Measurements from ENCODE around the gene WDTC1.

The WDTC1 gene

DNA sequence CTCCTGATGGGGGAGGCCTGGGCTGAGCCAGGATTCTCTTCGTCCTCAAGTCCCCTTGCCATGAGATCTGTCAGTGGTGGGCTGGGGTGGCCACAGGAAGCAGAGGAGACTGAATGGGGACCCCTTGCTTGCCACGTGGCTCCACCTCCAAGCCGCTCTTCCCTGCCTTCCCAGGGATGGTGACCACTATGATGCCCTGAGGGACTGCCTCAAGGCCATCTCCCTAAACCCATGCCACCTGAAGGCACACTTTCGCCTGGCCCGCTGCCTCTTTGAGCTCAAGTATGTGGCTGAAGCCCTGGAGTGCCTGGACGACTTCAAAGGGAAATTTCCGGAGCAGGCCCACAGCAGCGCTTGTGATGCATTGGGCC is 66.6 kb downstream of the WDTC1 start:
- DNase-seq (ENCODE audit: low read depth in 1 of 2, low spot score in 1 of 2), result no peak

DNA sequence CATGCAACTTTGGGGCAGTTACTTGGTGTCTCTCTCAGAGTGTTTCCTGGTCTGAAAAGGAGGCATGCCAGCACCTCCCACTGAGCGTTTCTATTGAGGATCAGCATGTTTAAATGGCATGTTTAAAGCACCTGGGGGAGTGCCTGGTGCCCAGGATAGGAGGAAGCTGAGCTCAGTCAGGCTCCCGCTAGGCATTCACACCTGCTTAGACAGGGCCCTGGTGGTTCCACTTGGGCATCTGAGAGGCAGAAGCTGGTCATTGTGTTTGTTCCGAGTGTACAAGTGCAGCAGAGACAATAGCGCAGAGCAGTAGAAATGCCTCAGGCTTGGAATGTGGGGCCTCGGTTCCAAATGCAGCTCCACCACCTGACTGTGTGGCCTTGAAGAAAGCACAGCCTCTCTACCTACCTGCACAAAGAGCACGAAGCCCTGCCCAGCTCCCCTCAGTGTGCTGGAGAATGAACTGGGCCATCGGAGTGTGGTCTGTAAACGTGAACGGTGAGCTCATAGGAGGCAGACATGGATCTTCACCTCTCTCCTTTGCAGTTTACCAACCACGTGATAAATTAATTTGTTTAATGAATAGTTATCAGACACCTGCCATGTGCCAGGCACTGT is 67.3 kb downstream of the WDTC1 start:
- no peak for DNase-seq (ENCODE audit: low read depth in 1 of 2, low spot score in 1 of 2)

DNA sequence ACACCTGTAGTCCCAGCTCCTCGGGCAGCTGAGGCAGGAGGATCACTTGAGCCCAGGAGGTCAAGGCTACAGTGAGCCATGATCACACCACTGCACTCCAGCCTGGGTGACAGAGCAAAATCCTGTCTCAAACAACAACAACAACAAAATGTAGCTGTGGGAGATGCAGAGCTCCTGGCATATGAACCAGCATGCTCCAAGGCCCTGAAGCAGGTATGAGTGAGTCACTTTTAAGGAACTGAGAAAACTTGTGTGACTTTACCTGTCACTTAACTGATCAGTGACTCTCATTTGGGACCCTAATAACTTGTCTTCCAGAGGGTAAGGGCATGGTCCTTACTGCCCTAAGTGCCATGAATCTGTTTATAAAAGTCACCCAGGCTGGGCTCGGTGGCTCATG is 68.2 kb downstream of the WDTC1 start:
- DNase-seq (ENCODE audit: low read depth in 1 of 2, low spot score in 1 of 2), result no peak

DNA sequence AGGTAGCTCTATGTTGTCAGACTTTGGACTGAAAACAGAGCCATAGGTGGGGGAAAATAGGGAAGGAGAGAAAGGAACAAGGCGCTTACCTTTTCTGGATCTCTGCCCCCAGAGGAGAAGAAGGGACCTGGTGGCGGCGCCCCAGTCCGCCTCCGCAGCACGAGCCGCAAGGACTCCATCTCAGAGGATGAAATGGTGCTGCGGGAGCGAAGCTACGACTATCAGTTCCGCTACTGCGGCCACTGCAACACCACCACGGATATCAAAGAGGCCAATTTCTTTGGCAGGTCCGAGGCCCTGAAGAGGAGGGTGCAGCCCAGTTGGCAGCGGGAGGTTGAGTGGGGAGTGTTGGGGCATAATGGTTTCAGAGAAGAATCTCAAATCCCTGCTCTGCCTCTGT is 69.1 kb downstream of the WDTC1 start:
- DNase-seq (ENCODE audit: low read depth in 1 of 2, low spot score in 1 of 2), result no peak

DNA sequence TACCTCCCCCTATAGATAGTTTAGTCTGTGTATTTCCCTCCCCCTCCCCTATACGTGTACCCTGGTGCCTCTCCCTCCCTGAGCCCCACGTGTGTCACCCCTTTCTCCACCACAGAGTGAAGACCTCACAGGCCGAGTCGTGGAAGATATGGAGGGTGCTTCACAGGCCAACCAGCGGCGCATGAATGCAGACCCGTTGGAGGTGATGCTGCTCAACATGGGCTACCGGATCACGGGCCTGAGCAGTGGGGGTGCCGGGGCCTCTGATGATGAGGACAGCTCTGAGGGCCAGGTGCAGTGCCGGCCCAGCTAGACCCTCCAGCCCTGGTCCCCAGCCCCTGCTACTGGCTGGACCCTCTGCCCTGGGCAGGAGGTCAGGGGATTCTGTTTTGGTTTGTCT is 71.6 kb downstream of the WDTC1 start:
- DNase-seq (ENCODE audit: low read depth in 1 of 2, low spot score in 1 of 2), result no peak

DNA sequence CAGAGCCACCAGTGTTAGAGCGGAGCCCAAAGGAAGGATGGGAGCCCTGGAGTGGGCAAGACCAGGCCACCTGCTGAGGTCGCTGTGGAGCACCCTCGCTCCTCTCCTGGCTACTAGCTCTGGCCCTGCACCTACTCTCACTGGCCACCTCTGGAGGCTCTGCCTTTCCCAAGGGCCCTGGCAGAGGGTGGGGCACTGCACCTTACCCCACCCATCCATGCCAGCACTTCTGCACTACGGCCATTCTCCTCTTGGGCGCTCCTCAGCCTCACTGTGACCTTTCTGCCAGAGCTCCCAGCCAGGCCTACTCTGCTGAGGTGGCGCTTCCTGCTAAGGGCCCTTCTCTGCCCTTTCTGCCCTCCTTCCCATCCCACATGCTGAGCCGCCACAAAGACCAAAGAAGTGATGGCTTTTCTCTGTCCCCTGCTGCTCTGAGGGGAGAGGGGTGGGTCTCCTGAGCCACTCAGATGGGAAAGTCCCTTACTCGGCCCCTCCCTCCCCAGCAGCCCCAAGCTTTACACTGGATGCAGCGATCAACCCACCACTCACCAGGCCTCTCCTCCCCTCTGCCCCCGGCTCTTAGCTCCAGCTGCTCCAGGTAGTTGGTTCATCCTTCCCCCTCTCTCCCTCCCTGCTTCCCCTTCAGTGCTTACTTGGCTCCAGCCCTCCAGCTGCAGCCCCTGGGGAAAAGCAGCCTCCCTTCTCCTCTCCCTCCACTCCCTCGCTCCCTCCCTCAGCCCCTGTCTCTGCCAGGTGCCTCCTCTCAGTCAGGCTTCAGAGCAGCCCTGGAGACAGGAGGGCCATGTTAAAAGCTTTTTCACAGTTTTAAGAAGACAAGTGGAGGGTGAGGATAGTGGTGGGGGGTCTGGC is 72.7 kb downstream of the WDTC1 start:
- DNase-seq (ENCODE audit: low read depth in 1 of 2, low spot score in 1 of 2), result no peak

DNA sequence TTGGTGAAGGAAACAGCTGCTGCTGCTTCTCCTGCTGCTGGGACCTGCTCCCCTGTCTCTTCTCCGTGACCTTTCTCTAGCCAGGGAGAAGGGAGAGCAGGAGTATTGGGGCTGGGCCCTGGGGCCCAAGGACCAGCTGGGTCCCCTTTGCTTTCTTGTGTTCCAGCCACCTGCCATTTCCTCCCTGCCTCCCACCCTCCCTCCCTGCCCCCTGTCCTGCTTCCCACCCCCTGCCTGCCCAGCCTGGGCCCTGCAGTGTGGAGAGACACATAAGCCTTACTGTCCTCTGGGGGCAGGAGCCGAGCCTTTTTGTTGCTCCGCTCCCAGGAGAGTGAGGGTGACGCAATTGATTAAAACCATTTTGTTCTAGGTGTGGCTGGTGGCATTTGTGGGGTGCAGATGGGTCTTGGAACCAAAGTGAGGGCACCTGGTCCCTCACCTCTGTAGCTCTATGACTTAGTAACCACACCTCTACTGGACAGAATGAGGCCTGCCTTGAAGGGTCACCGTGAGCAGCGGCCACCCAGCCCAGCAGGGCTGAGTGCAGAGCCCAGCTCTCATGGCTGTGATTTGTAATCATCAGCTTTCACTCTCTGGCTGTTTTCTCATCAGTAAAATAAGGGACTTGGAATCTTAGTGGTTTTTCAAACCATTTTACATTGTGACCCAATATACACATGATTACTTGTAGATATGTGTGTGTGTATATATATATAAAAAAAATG is 73.6 kb downstream of the WDTC1 start:
- DNase-seq (ENCODE audit: low read depth in 1 of 2, low spot score in 1 of 2), result no peak

DNA sequence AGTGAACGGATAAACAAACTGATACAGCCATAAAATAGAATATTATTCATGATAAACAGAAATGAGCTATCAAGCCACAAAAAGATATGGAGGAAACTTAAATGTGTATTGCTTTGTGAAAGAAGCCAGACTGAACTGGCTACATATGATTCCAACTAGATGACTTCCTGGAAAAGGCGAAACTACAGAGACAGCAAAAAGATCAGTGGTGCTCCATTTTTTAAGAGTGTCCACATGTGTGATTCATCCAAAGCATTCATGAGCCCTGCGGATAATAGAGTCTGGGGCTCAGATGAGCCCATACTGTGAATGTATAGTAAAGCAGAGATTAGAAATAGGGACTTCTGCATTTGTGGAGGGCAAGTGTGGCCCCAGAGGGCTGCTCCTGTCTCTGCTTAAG is 79.7 kb downstream of the WDTC1 start:
- DNase-seq (ENCODE audit: low read depth in 1 of 2, low spot score in 1 of 2), result no peak

DNA sequence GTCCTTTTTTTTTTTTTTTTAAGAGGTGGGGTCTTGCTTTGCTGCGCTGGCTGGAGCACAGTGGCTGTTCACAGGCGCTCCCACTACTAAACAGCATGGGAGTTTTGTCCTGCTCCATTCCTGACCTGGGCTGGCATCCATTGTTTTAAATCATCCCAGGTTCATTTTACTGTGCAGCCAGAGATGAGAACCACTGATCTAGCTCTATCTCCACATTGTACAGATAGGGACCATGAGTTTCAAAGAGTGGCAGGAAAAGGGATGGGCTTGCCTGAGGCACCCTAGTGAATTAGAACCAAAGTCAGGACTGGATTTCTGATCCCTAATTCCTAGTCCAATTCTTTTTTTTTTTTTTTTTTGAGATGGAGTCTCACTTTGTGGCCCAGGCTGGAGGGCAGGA is 80.3 kb downstream of the WDTC1 start:
- no peak for DNase-seq (ENCODE audit: low read depth in 1 of 2, low spot score in 1 of 2)

DNA sequence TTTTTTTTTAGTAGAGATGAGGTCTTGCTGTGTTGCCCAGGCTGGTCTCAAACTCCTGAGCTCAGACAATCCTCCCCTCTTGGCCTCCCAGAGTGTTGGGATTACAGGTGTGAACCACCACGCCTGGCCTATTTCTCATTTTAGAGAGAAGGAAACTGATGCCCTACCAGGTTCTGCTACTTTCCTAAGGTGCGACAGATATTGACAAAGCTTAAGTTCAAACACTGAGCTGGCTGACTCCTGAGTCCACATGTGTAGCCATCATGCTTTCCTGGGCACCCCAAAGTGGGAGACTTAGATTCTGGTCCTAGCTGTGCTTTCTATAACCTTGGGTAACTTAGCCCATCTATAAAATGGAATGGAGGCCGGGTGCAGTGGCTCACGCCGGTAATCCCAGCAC is 82.4 kb downstream of the WDTC1 start:
- no peak for DNase-seq (ENCODE audit: low read depth in 1 of 2, low spot score in 1 of 2)

DNA sequence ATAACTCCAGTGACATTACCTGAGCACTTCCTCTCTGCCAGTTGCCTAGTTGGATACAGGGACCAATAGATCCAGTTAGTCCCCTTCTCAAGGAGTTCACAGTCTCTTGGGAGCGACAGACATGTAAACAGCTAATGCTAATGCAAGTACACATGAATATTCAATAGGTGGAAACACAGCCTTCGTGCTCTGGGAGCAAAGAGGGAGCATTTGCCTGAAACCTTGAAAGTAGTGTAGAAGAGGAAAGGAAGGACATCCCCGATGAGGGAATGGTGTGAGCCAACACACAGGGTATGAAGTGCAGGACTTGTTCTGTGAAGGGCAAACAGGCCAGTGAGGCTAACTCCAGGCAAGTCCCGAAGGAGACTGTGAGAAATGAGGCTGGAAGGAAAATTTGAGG is 83.7 kb downstream of the WDTC1 start:
- DNase-seq (ENCODE audit: low read depth in 1 of 2, low spot score in 1 of 2), result no peak

DNA sequence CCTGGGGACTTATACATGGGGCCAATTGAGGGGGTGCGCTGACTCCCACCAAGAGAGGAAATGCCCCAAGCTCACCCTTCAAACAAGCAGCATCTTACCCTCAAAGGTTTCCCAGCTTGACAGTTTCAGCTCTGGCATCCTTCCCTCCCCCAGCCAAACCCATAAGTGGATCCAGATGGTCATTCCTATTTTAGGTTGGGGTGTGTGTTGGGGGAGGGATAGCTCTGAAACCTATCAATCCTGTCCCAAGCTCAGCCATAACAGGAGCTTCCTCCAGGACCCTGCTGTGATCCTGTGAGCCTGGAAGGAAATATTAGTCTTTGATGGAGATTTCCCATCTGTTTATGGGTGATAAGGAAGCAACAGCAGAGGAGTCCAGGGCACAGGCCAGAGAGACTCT is 84.2 kb downstream of the WDTC1 start:
- DNase-seq (ENCODE audit: low read depth in 1 of 2, low spot score in 1 of 2), result no peak

DNA sequence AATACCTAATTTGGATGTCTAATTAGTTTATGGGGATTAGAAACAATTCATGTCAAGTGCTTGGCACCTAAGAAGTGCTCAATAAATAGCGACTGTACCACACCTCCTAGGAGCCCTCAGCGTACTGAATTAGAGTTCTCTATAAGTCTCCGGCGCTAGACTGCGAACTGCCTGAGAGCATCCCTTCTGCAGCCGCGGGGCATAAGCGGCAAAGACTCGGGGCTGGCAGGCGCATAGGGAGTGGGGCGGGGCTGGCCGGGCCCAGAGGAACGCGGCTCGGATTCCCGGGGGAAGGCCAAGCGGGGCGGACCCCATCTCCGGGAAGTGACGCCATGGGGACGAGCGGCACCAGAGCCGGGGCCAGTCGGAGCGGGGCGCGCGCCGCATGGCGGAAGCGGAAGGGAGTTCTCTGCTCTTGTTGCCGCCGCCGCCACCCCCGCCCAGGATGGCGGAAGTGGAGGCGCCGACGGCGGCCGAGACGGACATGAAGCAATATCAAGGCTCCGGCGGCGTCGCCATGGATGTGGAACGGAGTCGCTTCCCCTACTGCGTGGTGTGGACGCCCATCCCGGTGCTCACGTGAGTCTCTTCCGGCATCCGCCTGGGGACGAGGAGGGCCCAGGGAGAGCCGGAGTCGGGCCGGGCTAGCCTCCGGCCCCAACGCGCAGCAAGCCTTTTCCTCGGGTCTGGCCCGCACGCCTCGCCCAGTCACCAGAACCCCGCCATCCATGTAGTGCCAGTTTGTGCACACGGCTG is 87.6 kb downstream of the WDTC1 start, which contains the start of gene TMEM222:
Gene TMEM222, plus strand, starts transcription at position 351 of the 756 bp plus-strand sequence. Its CDS starts 35 bp downstream, at position 386.
- DNase-seq (ENCODE audit: low read depth in 1 of 2, low spot score in 1 of 2), result peak; percentile 94 to 98

DNA sequence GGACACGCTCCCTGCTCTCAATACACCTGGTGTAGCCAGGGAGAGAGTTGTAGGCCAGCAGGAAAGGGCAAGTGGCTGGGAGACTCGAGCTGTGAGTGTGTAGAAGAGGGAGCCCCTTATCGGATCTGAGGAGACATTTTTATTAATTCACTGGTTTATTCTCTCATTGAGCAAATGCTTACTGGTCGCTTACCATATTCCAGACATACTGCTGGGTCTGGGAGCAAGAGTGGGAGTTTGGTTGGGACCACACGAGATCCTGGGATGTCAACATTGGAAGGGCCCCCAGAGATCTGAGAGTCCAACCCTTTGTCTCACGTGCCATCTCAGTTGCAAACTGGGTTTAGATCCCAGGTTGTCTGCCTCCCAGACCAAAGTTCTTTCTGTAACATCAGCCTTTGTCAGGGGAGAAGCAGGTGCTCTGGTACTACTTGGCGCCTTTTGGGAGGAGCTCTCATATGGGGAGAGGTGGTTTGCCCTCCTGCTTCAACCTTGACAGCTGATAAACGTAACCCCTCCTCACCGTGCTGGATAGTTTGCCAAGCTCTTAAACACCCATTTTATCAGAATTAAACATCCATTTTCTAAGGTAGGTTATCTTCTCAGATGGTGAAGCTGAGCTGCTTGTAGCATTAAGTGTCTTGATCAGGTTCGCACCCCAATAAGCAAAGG is 88.3 kb downstream of the WDTC1 start:
- DNase-seq (ENCODE audit: low read depth in 1 of 2, low spot score in 1 of 2), result no peak

DNA sequence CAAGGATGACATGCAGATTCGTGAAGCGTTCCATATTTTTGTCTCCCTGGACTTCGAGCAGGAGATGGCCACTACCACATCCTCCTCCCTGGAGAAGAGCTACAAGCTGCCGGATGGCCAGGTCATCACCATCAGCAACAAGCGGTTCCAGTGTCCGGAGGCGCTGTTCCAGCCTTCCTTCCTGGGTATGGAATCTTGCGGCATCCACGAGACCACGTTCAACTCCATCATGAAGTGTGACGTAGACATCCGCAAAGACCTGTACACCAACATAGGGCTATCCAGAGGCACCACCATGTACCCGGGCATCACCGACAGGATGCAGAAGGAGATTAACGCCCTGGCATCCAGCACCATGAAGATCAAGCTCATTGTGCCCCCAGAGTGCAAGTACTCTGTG is 90.9 kb downstream of the WDTC1 start:
- DNase-seq (ENCODE audit: low read depth in 1 of 2, low spot score in 1 of 2), result no peak

DNA sequence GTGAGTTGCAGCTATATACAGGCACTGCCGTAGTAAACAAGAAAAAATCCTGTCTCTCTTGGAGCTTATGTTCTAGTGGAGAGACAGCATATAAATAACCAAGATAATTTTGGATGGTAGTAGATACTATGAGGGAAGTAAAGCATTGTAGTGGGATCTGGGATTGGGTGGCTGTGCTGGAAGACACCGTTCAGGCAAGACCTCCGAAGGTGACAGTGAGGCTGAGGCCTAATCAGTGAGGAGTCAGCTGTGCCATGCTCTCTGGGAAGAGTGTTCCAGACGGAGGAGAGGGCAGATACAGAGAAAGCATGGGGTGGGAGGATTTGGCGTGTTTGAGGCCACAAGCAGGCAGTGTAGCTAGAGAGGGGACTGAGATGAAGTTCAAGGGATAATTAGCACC is 93.5 kb downstream of the WDTC1 start:
- DNase-seq (ENCODE audit: low read depth in 1 of 2, low spot score in 1 of 2), result no peak

DNA sequence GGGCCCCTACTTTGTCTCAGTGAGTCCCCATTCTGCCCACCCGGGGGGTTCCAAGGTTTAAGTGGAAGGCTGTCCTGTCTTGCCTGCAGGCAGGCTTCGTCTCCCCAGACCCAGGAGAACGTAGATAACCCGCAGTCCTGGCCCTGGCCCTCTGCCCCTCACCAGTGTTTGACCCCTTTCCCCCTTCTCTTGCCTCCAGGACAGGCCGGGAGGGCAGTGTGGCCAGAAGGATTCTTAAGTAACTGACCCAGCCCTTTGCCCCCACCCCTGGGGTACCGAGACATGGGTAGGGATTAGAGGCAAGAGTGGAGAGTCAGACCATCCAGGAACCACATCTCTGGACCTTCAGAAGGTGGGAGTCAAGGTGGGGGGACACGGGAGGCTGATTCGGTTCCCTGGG is 96.4 kb downstream of the WDTC1 start:
- no peak for DNase-seq (ENCODE audit: low read depth in 1 of 2, low spot score in 1 of 2)

DNA sequence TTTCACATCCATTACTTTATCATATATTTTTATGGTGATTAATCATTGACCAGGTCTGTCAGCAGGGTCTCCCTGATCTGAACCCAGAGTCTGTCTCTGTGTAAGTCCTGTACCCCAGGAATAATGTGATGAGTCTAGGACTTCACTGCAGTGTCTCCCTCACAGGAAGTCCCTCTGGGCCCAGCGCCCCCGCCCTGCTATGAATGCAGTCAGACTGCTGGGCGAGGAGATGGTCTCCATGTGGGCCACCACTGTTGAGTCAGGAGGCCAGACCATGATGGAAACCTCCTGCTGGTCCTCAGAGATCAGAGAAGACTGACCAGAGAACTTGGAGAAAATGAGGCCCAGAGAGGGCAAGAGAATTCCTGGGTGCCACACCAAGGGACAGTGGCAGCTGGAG is 97.0 kb downstream of the WDTC1 start:
- DNase-seq (ENCODE audit: low read depth in 1 of 2, low spot score in 1 of 2), result no peak

DNA sequence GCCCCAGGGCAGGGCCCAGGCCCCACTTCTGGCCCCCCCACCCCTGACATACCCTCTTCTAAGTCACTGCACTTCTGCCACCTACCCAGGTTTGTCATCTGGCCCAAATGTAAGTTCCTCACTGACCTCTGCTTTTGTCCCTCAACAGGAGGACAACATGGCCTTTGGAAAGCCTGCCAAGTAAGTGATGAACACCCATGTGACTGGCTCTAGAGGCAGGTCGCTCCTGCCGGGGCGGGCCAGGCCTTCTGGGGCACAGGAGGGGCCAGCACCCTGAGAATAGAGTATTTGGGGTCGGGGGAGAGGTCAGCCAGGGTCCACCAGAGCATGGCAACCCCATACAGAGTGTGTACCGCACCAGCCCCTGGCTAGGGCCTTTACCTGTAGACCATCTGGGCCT is 97.5 kb downstream of the WDTC1 start:
- no peak for DNase-seq (ENCODE audit: low read depth in 1 of 2, low spot score in 1 of 2)

DNA sequence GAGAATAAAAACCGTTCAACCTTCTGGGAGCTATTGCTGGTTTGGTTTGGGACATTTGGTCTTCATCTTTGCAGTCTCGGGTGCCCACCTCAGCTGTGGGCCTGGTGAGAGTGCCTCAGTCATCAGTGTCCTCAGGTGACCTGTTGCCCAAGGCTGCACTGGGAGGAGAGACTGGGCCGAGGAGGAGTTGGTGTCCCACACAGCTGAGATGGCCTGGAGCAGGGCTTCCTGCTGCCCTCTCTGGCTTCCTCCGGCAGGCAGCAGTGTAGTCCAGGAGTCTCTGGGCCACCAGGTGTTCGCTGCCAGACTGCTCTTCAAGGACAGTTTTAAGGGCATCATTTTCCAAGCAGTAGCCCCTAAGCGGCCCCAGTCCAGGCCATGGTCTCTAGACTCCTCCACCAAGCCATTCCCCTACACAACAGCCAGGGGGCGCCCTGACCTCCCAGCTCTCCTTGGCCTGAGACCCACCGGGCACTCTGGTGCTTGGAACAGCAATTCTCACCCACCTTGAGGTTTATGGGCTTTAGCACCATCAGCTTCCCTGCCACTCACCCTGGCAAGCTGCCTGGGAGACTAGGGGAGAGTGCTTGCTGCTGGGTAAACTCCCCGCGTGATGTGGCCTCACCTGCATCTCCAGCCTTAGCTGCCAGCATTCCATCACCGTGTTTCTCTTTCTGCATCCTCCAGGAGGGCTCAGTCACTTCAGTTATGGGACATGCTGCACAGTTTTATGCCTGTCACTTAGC is 98.3 kb downstream of the WDTC1 start:
- DNase-seq (ENCODE audit: low read depth in 1 of 2, low spot score in 1 of 2), result peak; percentile 26 to 29
